GM21367 (cell line): ENCODE measurements around the gene SEC61A1.

Experiments
- ATAC-seq: cut with Tn5 transposase; IDR thresholded peaks from one replicate; pipeline ENCODE4 v1.9.1; 2021; ENCODE audit not compliant: unreplicated experiment

Gene SEC61A1

GRCh38 chr3:128076483-128077201, 24.4 kb downstream of the SEC61A1 start:
- ATAC-seq = no peak

- ATAC-seq = no peak
These were observed 25.0 kb downstream of the SEC61A1 start for GRCh38 chr3:128077202-128077624.

- no peak for ATAC-seq
These were observed 25.4 kb downstream of the SEC61A1 start for GRCh38 chr3:128077665-128078064.

GRCh38 chr3:128078322-128078721, 26.1 kb downstream of the SEC61A1 start:
- ATAC-seq = no peak

GRCh38 chr3:128078875-128079274, 26.6 kb downstream of the SEC61A1 start:
- no peak for ATAC-seq

- no peak for ATAC-seq
These were observed 27.6 kb downstream of the SEC61A1 start for GRCh38 chr3:128079823-128080222.

- ATAC-seq = no peak
These were observed 28.3 kb downstream of the SEC61A1 start for GRCh38 chr3:128080323-128081080.

GRCh38 chr3:128081226-128081625, 29.0 kb downstream of the SEC61A1 start:
- no peak for ATAC-seq

- ATAC-seq = no peak
These were observed 29.6 kb downstream of the SEC61A1 start for GRCh38 chr3:128081846-128082245.

GRCh38 chr3:128082546-128082945, 30.3 kb downstream of the SEC61A1 start:
- no peak for ATAC-seq

GRCh38 chr3:128083396-128083795, 31.2 kb downstream of the SEC61A1 start:
- ATAC-seq = no peak

- ATAC-seq = no peak
These were observed 31.9 kb downstream of the SEC61A1 start for GRCh38 chr3:128083980-128084674.

GRCh38 chr3:128084675-128085021, 32.4 kb downstream of the SEC61A1 start:
- ATAC-seq = no peak

GRCh38 chr3:128089135-128089534, 36.9 kb downstream of the SEC61A1 start:
- ATAC-seq = no peak

- ATAC-seq = no peak
These were observed 39.3 kb downstream of the SEC61A1 start for GRCh38 chr3:128091586-128091985.

GRCh38 chr3:128094295-128095151, 42.3 kb downstream of the SEC61A1 start:
- ATAC-seq = no peak

GRCh38 chr3:128095222-128095703, 43.0 kb downstream of the SEC61A1 start:
- ATAC-seq = peak; percentile 77

- ATAC-seq = no peak
These were observed 46.0 kb downstream of the SEC61A1 start for GRCh38 chr3:128098234-128098633.

- no peak for ATAC-seq
These were observed 47.9 kb downstream of the SEC61A1 start for GRCh38 chr3:128100161-128100560.

GRCh38 chr3:128100638-128101037, 48.4 kb downstream of the SEC61A1 start:
- ATAC-seq = no peak
